Esophagus squamous epithelium (tissue), 4 donors: ENCODE results near the gene TROAP.

Experiments used
- POLR2A ChIP-seq, 4 donors: fragments of 450-650 bp; IDR thresholded peaks; one replicate each; pipeline ENCODE4 v1.6.1; 2017; ENCODE audit warnings: antibody characterized with exemption in 4 of 4, mild to moderate bottlenecking in 4 of 4, moderate library complexity in 3 of 4
- TF ChIP-seq, protein P1 (sequence below), 6 experiments: fragments of 450-650 bp in 4 of 6; fragments of 200-600 bp in 2 of 6; sonication (generic) in 2 of 6; IDR thresholded peaks; one replicate each; pipeline ENCODE4 v1.5.1; 2016 to 2019; ENCODE audit warnings: antibody characterized with exemption in 6 of 6, mild to moderate bottlenecking in 4 of 6, moderate library complexity in 4 of 6

DNA sequence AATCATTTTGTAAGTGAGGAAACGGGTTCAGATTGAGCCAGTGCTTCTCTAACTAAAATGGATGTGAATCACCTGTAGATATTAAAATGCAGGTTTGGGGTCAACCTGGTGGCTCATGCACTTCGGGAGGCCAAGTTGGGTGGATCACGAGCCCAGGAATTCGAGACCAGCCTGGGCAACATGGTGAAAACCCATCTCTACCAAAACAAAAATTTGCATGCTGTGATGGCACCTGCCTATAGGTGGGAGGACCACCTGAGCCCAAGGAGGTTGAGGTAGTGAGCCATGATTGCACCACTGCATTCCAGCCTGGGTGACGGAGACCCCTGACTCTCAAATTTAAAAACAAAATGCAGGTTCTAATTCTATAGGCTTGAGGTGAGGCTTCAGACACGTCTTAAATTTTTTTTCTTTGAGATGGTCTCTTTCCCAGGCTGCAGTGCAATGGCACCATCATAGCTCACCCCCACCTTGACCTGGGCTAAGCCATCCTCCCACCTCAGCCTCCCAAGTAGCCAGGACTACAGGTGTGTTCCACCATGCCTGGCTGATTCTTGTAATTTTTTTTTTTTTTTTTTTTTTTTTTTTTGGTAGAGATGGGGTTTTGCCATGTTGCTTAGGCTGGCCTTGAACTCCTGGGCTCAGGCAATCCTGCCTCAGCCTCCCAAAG is 49.2 kb upstream of the TROAP start:
- no peak for TF ChIP-seq POLR2A (IDR thresholded peaks at IDR 0.05)
- TF ChIP-seq, protein P1, sequence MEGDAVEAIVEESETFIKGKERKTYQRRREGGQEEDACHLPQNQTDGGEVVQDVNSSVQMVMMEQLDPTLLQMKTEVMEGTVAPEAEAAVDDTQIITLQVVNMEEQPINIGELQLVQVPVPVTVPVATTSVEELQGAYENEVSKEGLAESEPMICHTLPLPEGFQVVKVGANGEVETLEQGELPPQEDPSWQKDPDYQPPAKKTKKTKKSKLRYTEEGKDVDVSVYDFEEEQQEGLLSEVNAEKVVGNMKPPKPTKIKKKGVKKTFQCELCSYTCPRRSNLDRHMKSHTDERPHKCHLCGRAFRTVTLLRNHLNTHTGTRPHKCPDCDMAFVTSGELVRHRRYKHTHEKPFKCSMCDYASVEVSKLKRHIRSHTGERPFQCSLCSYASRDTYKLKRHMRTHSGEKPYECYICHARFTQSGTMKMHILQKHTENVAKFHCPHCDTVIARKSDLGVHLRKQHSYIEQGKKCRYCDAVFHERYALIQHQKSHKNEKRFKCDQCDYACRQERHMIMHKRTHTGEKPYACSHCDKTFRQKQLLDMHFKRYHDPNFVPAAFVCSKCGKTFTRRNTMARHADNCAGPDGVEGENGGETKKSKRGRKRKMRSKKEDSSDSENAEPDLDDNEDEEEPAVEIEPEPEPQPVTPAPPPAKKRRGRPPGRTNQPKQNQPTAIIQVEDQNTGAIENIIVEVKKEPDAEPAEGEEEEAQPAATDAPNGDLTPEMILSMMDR (IDR thresholded peaks at IDR 0.05) = no peak
